Stimulated activated CD4-positive, alpha-beta T cell treated with anti-CD3 and anti-CD28 coated beads, Interleukin-2, amount 100 ng/mL, for 4 hours (primary cell): Measurements from ENCODE around the gene KRTAP5-3.
A peak's percentile ranks its signal among the peaks of the same experiment; 100 is the strongest.
"Not testable (repeated sequence)": the region's sequence is repeated elsewhere in the genome, so short reads cannot be mapped to it uniquely, and the experiment has no call there.

ENCODE experiments used
- DNase-seq: peaks from one replicate; pipeline ENCODE4 v3.0.0-alpha.2; 2020; ENCODE audit warnings: low read depth

The KRTAP5-3 gene

GRCh38 chr11:1581976-1582375, 26.3 kb downstream of the KRTAP5-3 start:
- no peak for DNase-seq

GRCh38 chr11:1576825-1577224, 31.4 kb downstream of the KRTAP5-3 start:
- DNase-seq: no peak

GRCh38 chr11:1575756-1576155, 32.5 kb downstream of the KRTAP5-3 start:
- DNase-seq: not testable (repeated sequence)

- DNase-seq: no peak
These were observed 33.4 kb downstream of the KRTAP5-3 start for GRCh38 chr11:1574933-1575242.

- DNase-seq: no peak
These were observed 33.9 kb downstream of the KRTAP5-3 start for GRCh38 chr11:1574238-1574932.

GRCh38 chr11:1573903-1574237, 34.4 kb downstream of the KRTAP5-3 start:
- DNase-seq: no peak

GRCh38 chr11:1573077-1573902, 35.0 kb downstream of the KRTAP5-3 start:
- DNase-seq: no peak

- DNase-seq: peak; percentile 93
These were observed 35.8 kb downstream of the KRTAP5-3 start, which contains the start of gene DUSP8 for GRCh38 chr11:1572197-1573076. Gene DUSP8 (minus strand): TSS chr11:1572271. CDS start chr11:1565826, 6,445 bp downstream.

GRCh38 chr11:1571760-1572196, 36.5 kb downstream of the KRTAP5-3 start:
- no peak for DNase-seq

- no peak for DNase-seq
These were observed 37.1 kb downstream of the KRTAP5-3 start for GRCh38 chr11:1570896-1571759.

- no peak for DNase-seq
These were observed 37.8 kb downstream of the KRTAP5-3 start for GRCh38 chr11:1570531-1570895.

GRCh38 chr11:1570001-1570453, 38.2 kb downstream of the KRTAP5-3 start:
- no peak for DNase-seq

- no peak for DNase-seq
These were observed 38.9 kb downstream of the KRTAP5-3 start for GRCh38 chr11:1569251-1569780.

GRCh38 chr11:1568441-1568911, 39.8 kb downstream of the KRTAP5-3 start:
- DNase-seq: no peak

GRCh38 chr11:1567721-1568100, 40.6 kb downstream of the KRTAP5-3 start:
- DNase-seq: no peak

- no peak for DNase-seq
These were observed 41.1 kb downstream of the KRTAP5-3 start for GRCh38 chr11:1567052-1567720.

- no peak for DNase-seq
These were observed 41.7 kb downstream of the KRTAP5-3 start for GRCh38 chr11:1566381-1567051.

- DNase-seq: no peak
These were observed 42.4 kb downstream of the KRTAP5-3 start for GRCh38 chr11:1565904-1566247.

GRCh38 chr11:1565173-1565903, 42.9 kb downstream of the KRTAP5-3 start:
- no peak for DNase-seq
